ENCODE measurements around the gene ODC1.
A peak's percentile ranks its signal among the peaks of the same experiment; 100 is the strongest.

The ODC1 gene

DNA sequence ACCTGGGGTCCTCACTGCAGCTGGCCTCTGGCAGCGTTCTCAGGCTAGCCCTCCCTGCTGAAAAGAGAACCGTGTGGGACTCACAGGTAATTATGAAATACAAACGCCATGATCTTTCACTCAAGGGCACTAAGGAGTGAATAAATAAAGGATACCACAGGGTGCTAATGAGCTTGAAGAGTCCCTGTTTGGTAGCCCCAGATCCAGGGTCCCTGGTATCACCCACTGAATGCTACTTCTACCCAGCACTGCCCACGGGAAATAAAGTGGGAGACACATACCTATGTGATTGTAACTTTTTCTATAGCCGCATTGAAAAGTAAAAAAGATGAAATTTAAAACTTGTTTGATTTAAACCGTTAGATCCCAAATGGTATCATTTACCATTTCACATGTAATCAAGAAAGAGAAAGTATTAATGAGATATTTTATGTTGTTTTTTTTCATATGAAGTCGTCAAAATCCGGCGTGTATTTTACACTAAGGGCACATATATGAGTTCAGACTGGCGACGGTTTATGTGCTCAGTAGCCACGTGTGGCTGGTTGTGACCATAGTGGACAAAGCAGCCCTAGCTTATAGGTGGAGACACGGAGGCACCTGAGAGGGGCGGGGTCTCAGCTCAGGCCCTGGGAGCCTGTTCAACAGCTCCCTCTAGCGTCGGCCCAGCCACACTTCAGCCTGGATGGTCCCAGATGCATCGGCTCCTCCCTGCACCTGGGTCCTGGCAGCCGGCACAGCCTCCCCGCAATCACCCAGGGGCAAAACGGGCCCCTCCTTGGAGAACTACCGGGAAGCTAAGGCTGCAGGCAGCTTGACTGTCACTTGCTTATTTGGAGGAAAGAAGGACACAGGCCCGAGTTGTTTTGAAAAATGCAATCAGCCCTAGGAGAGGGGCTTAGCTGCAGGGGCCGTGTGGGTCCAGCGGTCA, 39.2 kb downstream of the ODC1 start:
- ChIA-PET CTCF (interaction anchor here (0.5 to 2.9 kb wide), 26 partner anchors 10 to 934 kb away, joined by 3 to 18 read pairs (median 4); partner anchors contain the start of gene HPCAL1), POLR2A (interaction anchor here (1.0 to 1.9 kb wide), 3 partner anchors 108 to 286 kb away, joined by 3 to 6 read pairs (median 4); partner anchors contain the start of gene RRM2)
- TF ChIP-seq HDGF (IDR thresholded peaks at IDR 0.05; ENCODE audit: borderline replicate concordance) (no peak), L3MBTL2 (conservative IDR thresholded peaks at IDR 0.05) (0 out of 2 replicates have a peak, but pooled peaks have one; percentile 33), ARNT (IDR thresholded peaks at IDR 0.05) (no peak), NFRKB (IDR thresholded peaks at IDR 0.05) (no peak)
- peak; percentile 92 for DNase-seq (ENCODE audit: extremely low spot score)

DNA sequence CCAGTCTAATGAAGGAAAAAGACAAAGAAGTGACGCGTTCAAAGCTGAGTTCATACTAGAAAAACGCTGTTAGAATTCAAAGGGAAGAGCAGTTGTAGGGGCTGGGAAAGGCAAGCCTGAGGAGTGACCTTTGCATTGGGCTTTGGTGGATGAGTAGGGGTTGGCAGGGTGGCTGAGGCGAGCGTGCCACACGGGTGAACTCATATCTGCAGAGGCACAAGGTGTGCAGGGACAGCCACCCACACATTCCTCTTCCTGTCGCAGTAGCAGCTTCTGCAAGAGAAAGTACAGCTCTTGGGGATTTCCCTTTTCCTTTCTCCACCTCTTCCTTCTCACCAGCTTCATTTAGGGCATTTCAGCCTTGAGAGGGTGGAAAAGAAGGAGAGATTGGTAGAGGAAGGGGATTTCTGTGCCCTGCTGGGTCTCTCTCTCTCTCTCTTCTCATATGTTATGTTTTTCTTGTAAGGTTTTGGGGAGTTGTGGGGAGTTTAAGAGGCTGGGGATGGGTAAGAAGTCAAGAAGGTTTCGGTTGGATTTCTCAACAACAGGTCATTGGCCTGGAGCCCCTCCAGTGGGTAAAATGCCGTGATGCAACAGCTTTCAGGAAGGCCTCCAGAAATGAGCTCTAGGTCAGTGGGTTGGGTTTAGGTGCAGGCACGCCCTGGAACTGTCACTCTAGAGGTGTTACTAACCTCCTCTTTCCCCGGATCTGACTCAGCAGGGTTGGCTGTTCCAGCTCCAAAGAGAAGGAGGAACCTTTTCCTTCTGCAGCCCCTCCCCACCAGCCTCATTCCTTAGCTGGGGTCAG, 40.1 kb downstream of the ODC1 start:
- no peak for TF ChIP-seq ELF4 (IDR thresholded peaks at IDR 0.05)
- TF ChIP-seq TARDBP (IDR thresholded peaks at IDR 0.05) = no peak
- no peak for TF ChIP-seq ARNT (IDR thresholded peaks at IDR 0.05)
- no peak for TF ChIP-seq HDGF (IDR thresholded peaks at IDR 0.05; ENCODE audit: borderline replicate concordance)
- TF ChIP-seq FOXM1 (IDR thresholded peaks at IDR 0.05; ENCODE audit: borderline replicate concordance) = no peak
- TF ChIP-seq SUZ12 (IDR thresholded peaks at IDR 0.05) = no peak
- TF ChIP-seq BHLHE40 (IDR thresholded peaks at IDR 0.05; ENCODE audit: borderline replicate concordance) = no peak
- TF ChIP-seq LEF1 (IDR thresholded peaks at IDR 0.05; ENCODE audit: borderline replicate concordance) = no peak
- TF ChIP-seq, protein P1, sequence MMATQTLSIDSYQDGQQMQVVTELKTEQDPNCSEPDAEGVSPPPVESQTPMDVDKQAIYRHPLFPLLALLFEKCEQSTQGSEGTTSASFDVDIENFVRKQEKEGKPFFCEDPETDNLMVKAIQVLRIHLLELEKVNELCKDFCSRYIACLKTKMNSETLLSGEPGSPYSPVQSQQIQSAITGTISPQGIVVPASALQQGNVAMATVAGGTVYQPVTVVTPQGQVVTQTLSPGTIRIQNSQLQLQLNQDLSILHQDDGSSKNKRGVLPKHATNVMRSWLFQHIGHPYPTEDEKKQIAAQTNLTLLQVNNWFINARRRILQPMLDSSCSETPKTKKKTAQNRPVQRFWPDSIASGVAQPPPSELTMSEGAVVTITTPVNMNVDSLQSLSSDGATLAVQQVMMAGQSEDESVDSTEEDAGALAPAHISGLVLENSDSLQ (IDR thresholded peaks at IDR 0.05) = no peak
- no peak for TF ChIP-seq NFRKB (IDR thresholded peaks at IDR 0.05)
- no peak for TF ChIP-seq ZNF384 (IDR thresholded peaks at IDR 0.05)
- no peak for TF ChIP-seq CTBP1 (IDR thresholded peaks at IDR 0.05; ENCODE audit: borderline replicate concordance)
- no peak for TF ChIP-seq SP1 (IDR thresholded peaks at IDR 0.05)
- TF ChIP-seq FOXK2 (IDR thresholded peaks at IDR 0.05) = no peak
- no peak for TF ChIP-seq FOXA1 (IDR thresholded peaks at IDR 0.05)
- no peak for TF ChIP-seq L3MBTL2 (conservative IDR thresholded peaks at IDR 0.05)
- POLR2A ChIA-PET = interaction anchor here (1.9 kb wide), 2 partner anchors 107 to 284 kb away, joined by 4 to 6 read pairs; no protein-coding TSS in a partner anchor
- CTCF ChIA-PET = interaction anchor here (0.6 to 2.9 kb wide), 7 partner anchors 10 to 422 kb away, joined by 3 to 18 read pairs (median 3); no protein-coding TSS in a partner anchor
- no peak for DNase-seq (ENCODE audit: extremely low spot score)

DNA sequence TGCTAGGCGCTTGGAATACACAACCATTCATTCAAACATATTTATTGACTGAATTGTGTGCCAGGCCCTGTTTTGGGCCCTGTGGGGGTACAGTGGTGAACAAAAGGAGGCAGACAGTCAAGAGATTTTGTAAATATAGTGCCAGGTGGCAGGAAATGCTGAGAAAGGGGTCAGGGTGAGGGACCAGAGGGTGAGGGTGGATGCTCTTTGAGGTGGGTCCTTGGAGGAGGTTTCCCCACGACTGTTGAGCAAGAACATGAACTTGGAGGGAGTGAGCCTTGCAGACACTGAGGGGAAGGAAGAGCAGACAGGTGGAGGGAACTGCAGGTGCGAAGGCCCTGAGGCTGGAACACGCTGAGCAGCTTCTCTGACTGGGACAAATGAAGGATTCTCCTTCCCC, 40.7 kb downstream of the ODC1 start:
- POLR2A ChIA-PET = interaction anchor here (1.9 kb wide), 2 partner anchors 106 to 283 kb away, joined by 4 to 6 read pairs; no protein-coding TSS in a partner anchor
- CTCF ChIA-PET = interaction anchor here (0.6 to 2.9 kb wide), 2 partner anchors 28 to 421 kb away, joined by 3 to 18 read pairs; no protein-coding TSS in a partner anchor
- DNase-seq (ENCODE audit: extremely low spot score) = no peak
- TF ChIP-seq LEF1 (IDR thresholded peaks at IDR 0.05; ENCODE audit: borderline replicate concordance) = no peak
- no peak for TF ChIP-seq HDGF (IDR thresholded peaks at IDR 0.05; ENCODE audit: borderline replicate concordance)
- no peak for TF ChIP-seq SP1 (IDR thresholded peaks at IDR 0.05)
- TF ChIP-seq ZNF384 (IDR thresholded peaks at IDR 0.05) = no peak
- no peak for TF ChIP-seq FOXK2 (IDR thresholded peaks at IDR 0.05)
- no peak for TF ChIP-seq FOXM1 (IDR thresholded peaks at IDR 0.05; ENCODE audit: borderline replicate concordance)
- TF ChIP-seq, protein P1 (IDR thresholded peaks at IDR 0.05) = no peak
- TF ChIP-seq L3MBTL2 (conservative IDR thresholded peaks at IDR 0.05) = no peak
- no peak for TF ChIP-seq ELF4 (IDR thresholded peaks at IDR 0.05)
- TF ChIP-seq CTBP1 (IDR thresholded peaks at IDR 0.05; ENCODE audit: borderline replicate concordance) = no peak
- TF ChIP-seq SUZ12 (IDR thresholded peaks at IDR 0.05) = no peak
- no peak for TF ChIP-seq ARNT (IDR thresholded peaks at IDR 0.05)
- no peak for TF ChIP-seq FOXA1 (IDR thresholded peaks at IDR 0.05)
- TF ChIP-seq BHLHE40 (IDR thresholded peaks at IDR 0.05; ENCODE audit: borderline replicate concordance) = no peak
- TF ChIP-seq TARDBP (IDR thresholded peaks at IDR 0.05) = no peak
- no peak for TF ChIP-seq NFRKB (IDR thresholded peaks at IDR 0.05)

DNA sequence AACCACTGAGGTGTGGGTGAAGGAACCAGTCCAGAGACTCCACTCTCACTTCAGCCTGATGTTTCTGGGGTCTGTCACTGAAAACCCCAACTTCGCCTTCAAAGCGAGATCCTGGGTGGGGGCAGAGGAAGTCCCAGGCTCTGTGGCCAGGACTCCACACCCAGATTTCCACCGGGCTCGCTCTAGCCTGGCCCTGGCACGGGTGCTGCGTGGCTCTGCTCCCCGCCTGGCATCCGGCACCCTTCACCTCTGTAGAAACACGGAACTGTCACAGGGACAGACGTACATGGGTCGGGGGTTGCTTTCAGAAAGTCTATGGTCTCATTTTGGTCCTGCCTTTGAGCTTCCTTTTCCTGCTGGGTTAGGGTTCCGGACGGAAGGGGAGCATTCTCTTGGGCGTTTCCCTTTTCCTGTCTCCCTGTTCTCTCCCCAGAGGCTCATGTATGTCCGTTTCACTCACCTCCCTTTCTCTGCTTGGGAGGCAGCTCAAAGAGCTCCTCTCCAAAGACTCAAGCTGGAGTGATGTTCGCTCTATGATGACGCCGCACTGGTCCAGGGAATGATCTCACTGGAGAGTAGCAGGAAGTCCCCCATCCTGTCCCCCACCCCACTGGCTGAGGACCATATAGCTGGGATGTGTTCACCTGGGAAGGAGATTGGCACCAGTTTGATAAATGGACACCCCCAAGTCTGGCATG, 41.5 kb downstream of the ODC1 start:
- ChIA-PET POLR2A (no interaction called here), CTCF (no interaction called here)
- no peak for TF ChIP-seq FOXA1 (IDR thresholded peaks at IDR 0.05)
- TF ChIP-seq HDGF (IDR thresholded peaks at IDR 0.05; ENCODE audit: borderline replicate concordance) = no peak
- TF ChIP-seq SP1 (IDR thresholded peaks at IDR 0.05) = no peak
- no peak for TF ChIP-seq SUZ12 (IDR thresholded peaks at IDR 0.05)
- TF ChIP-seq BHLHE40 (IDR thresholded peaks at IDR 0.05; ENCODE audit: borderline replicate concordance) = no peak
- no peak for TF ChIP-seq TARDBP (IDR thresholded peaks at IDR 0.05)
- TF ChIP-seq ZNF384 (IDR thresholded peaks at IDR 0.05) = no peak
- no peak for TF ChIP-seq L3MBTL2 (conservative IDR thresholded peaks at IDR 0.05)
- TF ChIP-seq ELF4 (IDR thresholded peaks at IDR 0.05) = no peak
- TF ChIP-seq NFRKB (IDR thresholded peaks at IDR 0.05) = no peak
- no peak for TF ChIP-seq FOXK2 (IDR thresholded peaks at IDR 0.05)
- no peak for TF ChIP-seq ARNT (IDR thresholded peaks at IDR 0.05)
- TF ChIP-seq, protein P1 (IDR thresholded peaks at IDR 0.05) = no peak
- TF ChIP-seq LEF1 (IDR thresholded peaks at IDR 0.05; ENCODE audit: borderline replicate concordance) = no peak
- no peak for TF ChIP-seq FOXM1 (IDR thresholded peaks at IDR 0.05; ENCODE audit: borderline replicate concordance)
- no peak for TF ChIP-seq CTBP1 (IDR thresholded peaks at IDR 0.05; ENCODE audit: borderline replicate concordance)
- DNase-seq (ENCODE audit: extremely low spot score) = no peak

All from HEK293T (cell line).